Esophagus (tissue), 2 donors: ENCODE measurements around the gene MRPL21. TPM values are rescaled to one million over a fixed set of nuclear protein-coding genes. Genes with fewer than 3 reads are reported as not detected.
A peak's percentile ranks its signal among the peaks of the same experiment; 100 is the strongest.
"Not testable (repeated sequence)": the region's sequence is repeated elsewhere in the genome, so short reads cannot be mapped to it uniquely, and the experiment has no call there.

Source experiments
- H3K27ac ChIP-seq, 2 donors: one replicate each; pipeline ENCODE4 v1.5.1; 2013; ENCODE audit warnings: low read depth in 2 of 2, mild to moderate bottlenecking in 2 of 2, inconsistent platforms in 1 of 2, low read length in 1 of 2, moderate library complexity in 1 of 2
- H3K27me3 ChIP-seq, 2 donors: one replicate each; pipeline ENCODE4 v1.6.1; 2013; ENCODE audit warnings: low read length in 2 of 2, control low read depth in 1 of 2, mild to moderate bottlenecking in 1 of 2; ENCODE audit not compliant: insufficient read depth in 2 of 2, control insufficient read depth in 1 of 2
- H3K36me3 ChIP-seq, 2 donors: one replicate each; pipeline ENCODE4 v1.6.1; 2013; ENCODE audit warnings: low read length in 1 of 2; ENCODE audit not compliant: control insufficient read depth in 2 of 2, insufficient read depth in 2 of 2
- H3K4me1 ChIP-seq, 2 donors: one replicate each; pipeline ENCODE4 v1.6.1; 2013; ENCODE audit warnings: low read length in 1 of 2; ENCODE audit not compliant: control insufficient read depth in 2 of 2, insufficient read depth in 2 of 2
- H3K4me3 ChIP-seq, 2 donors: one replicate each; pipeline ENCODE4 v1.5.1; 2013; ENCODE audit warnings: low read length in 2 of 2, mild to moderate bottlenecking in 2 of 2, low read depth in 1 of 2, moderate library complexity in 1 of 2
- H3K9me3 ChIP-seq, 2 donors: one replicate each; pipeline ENCODE4 v1.6.1; 2013; ENCODE audit warnings: mild to moderate bottlenecking in 2 of 2, low read depth in 1 of 2, low read length in 1 of 2, moderate library complexity in 1 of 2; ENCODE audit not compliant: control insufficient read depth in 2 of 2, insufficient read depth in 1 of 2
- WGBS, 2 donors: extraction: QIAGEN DNeasy Blood & Tissue Kit; methylation state at CpG; one replicate each; pipeline ENCODE4 v1.1.7; 2013; 5-methylcytosine and 5-hydroxymethylcytosine counted together
- polyA plus RNA-seq, 2 donors: library from polyadenylated mRNA; stranded (reverse); fragments of 200-250 nt; gene quantifications; one replicate each; pipeline ENCODE4 v1.2.3, GENCODE V29; 2013
- donor health status: healthy with polysubstance abuse.
- donor health status: Bipolar disorder and iron deficiency.

MRPL21 gene
- polyA plus RNA-seq, 2 donors: 63.0 to 77.6 TPM

GRCh38 chr11:68893282-68893681 lies 10.3 kb downstream of the MRPL21 start:
- Histone ChIP-seq H3K27me3 (no peaks in the 10 kb centered on the region), H3K4me3 (no peak overlapping the region), H3K4me1 (peaks cover 0 to 4% of the 10 kb centered on the region in 2 donors), H3K36me3 (peaks cover 11 to 37% of the 10 kb centered on the region in 2 donors), H3K27ac (peak overlapping the region in 1 of 2 donors; percentile 58), H3K9me3 (no peaks in the 10 kb centered on the region)
- 69 to 77% methylated on average over 5 of the region's 5 CpGs for WGBS, 2 donors

DNA sequence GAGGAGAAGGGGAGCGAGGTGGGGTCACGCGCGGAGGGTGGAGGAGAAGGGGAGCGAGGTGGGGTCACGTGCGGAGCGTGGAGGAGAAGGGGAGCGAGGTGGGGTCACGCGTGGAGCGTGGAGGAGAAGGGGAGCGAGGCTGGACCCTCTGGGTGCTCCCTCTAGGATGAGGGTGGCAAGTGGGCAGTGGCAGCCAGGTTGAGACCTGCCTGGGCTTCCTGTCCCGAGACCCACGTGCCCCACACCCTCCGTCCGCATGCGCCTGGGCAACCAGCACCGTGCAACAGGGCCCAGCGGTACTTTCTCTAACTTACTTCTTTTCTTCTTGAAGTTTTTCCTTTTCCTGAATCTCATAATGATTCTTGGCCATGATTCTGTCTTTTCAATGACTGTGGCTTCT lies 11.1 kb downstream of the MRPL21 start:
- H3K4me3 ChIP-seq: no peak overlapping the region
- peaks cover 0 to 4% of the 10 kb centered on the region in 2 donors for H3K4me1 ChIP-seq
- H3K36me3 ChIP-seq: peaks cover 9 to 30% of the 10 kb centered on the region in 2 donors
- no peak overlapping the region for H3K27ac ChIP-seq
- no peaks in the 10 kb centered on the region for H3K27me3 ChIP-seq
- H3K9me3 ChIP-seq: no peaks in the 10 kb centered on the region
- 94% methylated on average over 16 to 20 of the region's 20 CpGs for WGBS, 2 donors

GRCh38 chr11:68891351-68891948 lies 12.2 kb downstream of the MRPL21 start:
- no peaks in the 10 kb centered on the region for H3K9me3 ChIP-seq
- no peak overlapping the region for H3K4me3 ChIP-seq
- H3K27me3 ChIP-seq: no peaks in the 10 kb centered on the region
- H3K27ac ChIP-seq: peak overlapping the region; percentile 6 to 17
- peaks cover 0 to 19% of the 10 kb centered on the region in 2 donors for H3K36me3 ChIP-seq
- 79 to 81% methylated on average over 17 of the region's 17 CpGs for WGBS, 2 donors
- H3K4me1 ChIP-seq: peaks cover 0 to 4% of the 10 kb centered on the region in 2 donors

DNA sequence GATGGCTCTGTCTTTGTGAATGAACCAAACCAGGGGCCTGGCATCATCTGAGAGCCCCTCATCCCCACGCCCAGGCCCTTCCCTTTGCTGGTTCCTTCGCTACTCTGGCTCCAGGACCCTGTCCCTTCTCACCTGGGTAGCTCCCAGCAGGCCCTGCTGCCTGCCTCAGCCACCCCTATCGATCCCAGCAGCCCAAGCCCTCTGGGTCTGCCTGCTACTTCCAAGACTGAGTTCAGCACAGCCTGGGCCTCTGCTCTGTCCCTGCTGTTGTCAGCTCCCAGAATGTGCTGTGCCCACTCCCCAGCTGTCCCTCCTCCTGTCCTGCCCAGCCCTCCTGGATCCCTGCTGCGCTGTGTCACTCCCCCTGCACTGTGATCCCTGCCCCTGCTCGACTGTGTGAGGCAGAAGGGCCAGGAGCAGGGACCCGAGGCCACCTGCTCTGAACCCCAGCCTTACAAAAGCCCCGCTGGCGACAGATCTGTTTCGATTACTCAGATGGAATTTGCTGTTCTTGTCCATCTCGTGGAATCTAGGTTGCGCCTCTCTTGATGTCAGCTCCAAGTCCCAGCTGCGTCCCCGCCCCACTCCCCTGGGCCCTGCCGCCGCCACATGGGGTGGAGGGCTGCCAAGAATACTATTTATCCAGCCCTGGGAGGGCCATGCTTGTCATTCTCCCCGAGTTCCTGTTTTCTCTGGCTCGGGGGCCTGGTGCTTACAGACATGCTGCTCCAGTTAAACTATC lies 13.0 kb downstream of the MRPL21 start:
- H3K9me3 ChIP-seq: no peaks in the 10 kb centered on the region
- H3K4me3 ChIP-seq: no peak overlapping the region
- peaks cover 0 to 4% of the 10 kb centered on the region in 2 donors for H3K4me1 ChIP-seq
- no peaks in the 10 kb centered on the region for H3K27me3 ChIP-seq
- H3K27ac ChIP-seq: peak overlapping the region; percentile 48 to 54
- WGBS, 2 donors: 58 to 64% methylated on average over 17 of the region's 17 CpGs
- H3K36me3 ChIP-seq: peaks cover 0 to 14% of the 10 kb centered on the region in 2 donors

DNA sequence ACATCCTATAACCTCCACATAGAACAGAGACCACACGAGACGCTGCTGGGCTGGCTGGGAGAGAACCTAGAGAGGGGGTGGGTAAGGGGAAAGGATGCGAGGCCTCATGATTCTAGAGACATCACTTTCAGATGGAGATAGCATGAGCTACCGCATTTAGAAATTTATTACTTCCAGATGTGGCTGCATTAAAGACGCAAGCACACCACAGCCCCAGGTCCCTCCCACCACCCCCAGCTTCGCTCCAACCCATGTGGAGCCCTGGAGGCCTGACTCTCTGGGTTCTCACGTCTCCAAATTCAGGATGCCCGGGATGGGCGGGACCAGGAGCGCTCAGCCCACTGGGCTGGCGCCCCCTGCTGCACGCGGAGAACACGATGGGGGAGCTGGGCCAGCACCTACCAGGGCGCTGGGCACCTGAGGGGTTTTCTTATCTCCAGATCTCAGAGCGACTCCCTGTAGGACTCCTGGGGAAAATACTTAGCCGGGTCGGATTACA lies 13.6 kb downstream of the MRPL21 start:
- Histone ChIP-seq H3K4me3 (no peak overlapping the region), H3K4me1 (peaks cover 0 to 4% of the 10 kb centered on the region in 2 donors), H3K36me3 (peaks cover 0 to 14% of the 10 kb centered on the region in 2 donors), H3K27me3 (no peaks in the 10 kb centered on the region), H3K9me3 (no peaks in the 10 kb centered on the region), H3K27ac (no peak overlapping the region)
- 63 to 64% methylated on average over 18 of the region's 18 CpGs for WGBS, 2 donors

DNA sequence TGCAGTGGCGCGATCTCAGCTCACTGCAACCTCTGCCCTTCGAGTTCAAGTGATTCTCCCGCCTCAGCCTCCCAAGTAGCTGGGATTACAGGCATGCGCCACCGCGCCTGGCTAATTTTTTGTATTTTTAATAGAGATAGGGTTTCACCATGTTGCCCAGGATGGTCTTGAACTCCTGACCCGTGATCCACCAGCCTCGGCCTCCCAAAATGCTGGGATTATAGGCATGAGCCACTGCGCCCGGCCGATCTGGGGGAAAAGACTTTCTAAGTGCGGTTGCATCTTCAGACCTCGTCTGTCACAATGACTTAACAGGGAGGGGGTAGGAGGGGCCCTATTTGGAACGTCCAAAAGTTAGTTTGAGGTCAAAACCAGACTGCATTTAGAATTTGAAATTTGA lies 18.8 kb downstream of the MRPL21 start:
- not testable (repeated sequence) for H3K27me3 ChIP-seq, H3K27ac ChIP-seq, H3K36me3 ChIP-seq, H3K4me1 ChIP-seq, H3K4me3 ChIP-seq, H3K9me3 ChIP-seq
- WGBS, 2 donors: 95 to 97% methylated on average over 15 of the region's 15 CpGs

DNA sequence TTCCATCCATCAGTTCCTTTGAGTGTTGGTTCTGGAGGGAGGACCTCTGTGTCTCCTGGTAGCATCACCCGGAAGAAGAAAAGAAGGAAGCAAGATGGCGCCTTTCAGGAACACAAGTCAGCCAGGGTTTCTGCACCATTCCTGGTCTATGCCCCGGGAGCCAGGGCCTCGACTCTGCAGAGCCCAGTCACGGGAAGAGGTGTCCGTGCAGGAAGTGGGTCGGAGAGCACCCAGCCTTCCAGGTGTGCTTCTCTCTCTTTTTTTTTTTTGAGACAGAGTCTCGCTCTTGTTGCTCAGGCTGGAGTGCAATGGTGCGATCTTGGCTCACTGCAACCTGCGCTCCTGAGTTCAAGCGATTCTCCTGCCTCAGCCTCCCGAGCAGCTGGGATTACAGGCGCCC lies 21.2 kb downstream of the MRPL21 start:
- Histone ChIP-seq H3K4me3 (no peak overlapping the region), H3K27ac (no peak overlapping the region), H3K4me1 (no peaks in the 10 kb centered on the region), H3K9me3 (no peaks in the 10 kb centered on the region), H3K27me3 (no peaks in the 10 kb centered on the region), H3K36me3 (no peaks in the 10 kb centered on the region)
- 90 to 91% methylated on average over 13 of the region's 13 CpGs for WGBS, 2 donors

GRCh38 chr11:68881320-68881719 lies 22.3 kb downstream of the MRPL21 start:
- Histone ChIP-seq H3K4me1 (no peaks in the 10 kb centered on the region), H3K9me3 (no peaks in the 10 kb centered on the region), H3K4me3 (no peak overlapping the region), H3K27ac (no peak overlapping the region), H3K36me3 (no peaks in the 10 kb centered on the region), H3K27me3 (no peaks in the 10 kb centered on the region)
- WGBS, 2 donors: 85 to 96% methylated on average over 2 of the region's 2 CpGs

GRCh38 chr11:68880851-68881250 lies 22.8 kb downstream of the MRPL21 start:
- H3K36me3 ChIP-seq: no peaks in the 10 kb centered on the region
- no peaks in the 10 kb centered on the region for H3K9me3 ChIP-seq
- 94 to 97% methylated on average over 5 of the region's 5 CpGs for WGBS, 2 donors
- H3K27ac ChIP-seq: no peak overlapping the region
- no peak overlapping the region for H3K4me3 ChIP-seq
- H3K27me3 ChIP-seq: no peaks in the 10 kb centered on the region
- H3K4me1 ChIP-seq: no peaks in the 10 kb centered on the region
